ENCODE measurements around the gene TIPRL. TPM values are rescaled to one million over a fixed set of nuclear protein-coding genes. Genes with fewer than 3 reads are reported as not detected.

The TIPRL gene
- total RNA-seq: 27.7 TPM

DNA sequence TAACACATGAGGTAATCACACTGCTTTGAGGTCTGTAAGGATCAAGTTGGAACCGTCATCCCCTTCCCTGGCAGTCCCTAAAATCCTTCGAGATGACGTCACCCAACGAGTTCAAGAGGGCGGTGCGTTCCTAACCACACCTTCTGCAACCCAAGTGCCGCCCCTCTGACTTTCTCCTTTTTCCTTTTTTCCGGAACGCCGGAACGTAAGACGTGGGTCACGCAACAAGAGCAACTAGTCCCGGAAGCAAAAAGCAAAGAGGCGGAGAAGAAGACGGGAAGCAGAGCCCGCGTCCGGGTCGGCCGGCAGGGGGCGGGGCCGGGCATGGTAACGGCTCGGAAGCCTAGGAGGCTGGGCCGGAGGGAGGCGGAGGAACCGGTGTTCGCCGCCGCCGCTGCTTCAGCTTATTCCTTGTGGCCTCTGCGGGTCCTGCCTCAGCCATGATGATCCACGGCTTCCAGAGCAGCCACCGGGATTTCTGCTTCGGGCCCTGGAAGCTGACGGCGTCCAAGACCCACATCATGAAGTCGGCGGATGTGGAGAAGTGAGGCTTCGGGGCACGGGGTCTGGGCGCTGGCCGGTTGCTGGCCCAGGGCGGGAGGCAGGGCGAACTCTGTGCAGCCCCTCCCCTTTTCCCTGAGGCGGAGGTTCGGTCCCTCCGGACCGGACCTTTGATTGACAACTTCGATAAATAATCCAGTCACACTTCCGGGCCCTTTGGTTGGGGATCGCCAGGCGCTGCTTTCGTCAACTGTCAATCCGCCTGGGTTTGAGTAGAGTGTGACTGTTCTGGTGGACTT is at the start of gene TIPRL:
TIPRL (plus strand) TSS at position 325 of the 800 bp plus-strand sequence; CDS start at position 441, 116 bp downstream.

DNA sequence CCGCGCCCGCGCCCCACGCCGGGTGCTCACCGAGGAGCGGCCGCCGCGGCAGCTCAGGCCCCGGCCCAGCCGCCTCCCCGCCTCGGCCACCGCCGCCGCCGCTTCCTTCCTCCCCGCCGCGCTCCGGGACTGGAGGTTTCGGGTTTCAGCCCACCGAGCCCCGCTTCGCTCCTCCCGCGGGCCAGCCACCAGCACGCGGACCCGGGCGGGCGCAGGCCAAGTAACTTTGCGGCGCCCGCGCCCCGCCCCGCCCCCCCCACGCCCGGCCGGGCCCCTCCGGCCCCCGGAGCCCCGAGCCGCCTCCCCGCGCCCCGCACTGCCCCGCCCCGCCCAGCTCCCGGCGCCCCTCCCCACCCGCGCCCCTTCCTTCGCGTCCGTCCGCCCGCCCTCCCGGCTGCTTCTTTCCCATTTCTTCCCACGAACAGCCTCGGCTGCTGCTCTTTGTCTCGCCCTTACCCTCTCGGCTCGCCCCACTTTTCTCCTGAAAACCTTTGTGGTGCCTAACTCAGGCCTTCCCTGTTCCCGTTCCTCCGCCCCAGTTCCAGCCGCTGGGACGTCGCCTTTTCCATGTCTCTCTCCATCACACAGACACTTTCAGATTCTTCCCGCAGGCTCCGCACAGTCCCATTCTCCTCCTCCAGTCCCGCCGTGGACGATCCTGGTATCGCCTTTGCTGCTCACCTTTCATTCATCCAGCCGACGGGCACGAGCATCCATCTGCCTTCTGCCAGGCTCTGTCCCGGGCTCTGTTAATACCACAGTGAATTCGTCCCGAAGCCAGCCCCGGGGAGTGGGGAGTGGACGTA is 41.9 kb upstream of the TIPRL start, which contains the start of gene GPR161:
GPR161 (minus strand) TSS at position 222 of the 806 bp plus-strand sequence. CDS start 32,080 bp downstream, outside the sequence.

DNA sequence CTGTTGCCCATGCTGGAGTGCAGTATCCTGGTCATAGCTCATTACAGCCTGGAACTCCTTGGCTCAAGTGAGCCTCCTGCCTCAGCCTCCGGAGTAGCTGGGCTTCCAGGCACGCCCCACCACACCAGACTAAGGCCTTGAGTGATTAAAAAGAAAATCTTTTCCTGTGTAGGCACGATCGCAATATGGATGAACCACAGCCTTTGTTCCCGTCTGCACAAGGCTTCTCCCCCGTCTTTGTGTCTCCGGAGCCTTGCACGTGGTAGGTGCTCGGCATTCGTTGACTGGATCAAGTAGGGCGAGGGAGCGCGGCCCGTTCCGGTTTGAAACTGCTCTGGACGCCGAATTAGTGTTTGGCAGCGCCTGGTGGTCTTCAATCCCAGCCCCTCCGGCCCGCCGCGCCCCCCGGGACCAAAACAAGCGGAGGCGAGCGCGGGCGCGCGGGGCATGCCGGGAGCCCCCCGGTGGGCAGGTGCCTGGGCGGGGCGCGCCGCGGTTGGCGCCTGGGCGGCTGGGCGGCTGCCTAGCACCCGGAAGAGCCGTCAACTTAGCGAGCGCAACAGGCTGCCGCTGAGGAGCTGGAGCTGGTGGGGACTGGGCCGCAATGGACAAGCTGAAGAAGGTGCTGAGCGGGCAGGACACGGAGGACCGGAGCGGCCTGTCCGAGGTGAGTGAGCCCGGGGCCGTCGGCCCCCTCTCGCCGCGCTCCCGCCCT is 46.9 kb downstream of the TIPRL start, which contains the start of gene SFT2D2:
SFT2D2 (plus strand) TSS at position 529 of the 715 bp plus-strand sequence; CDS start at position 605, 76 bp downstream.

Small RNA genes lying within 50 kb of the gene (small RNA-seq; reads per million reads assigned to genes)
- gene AL021397.1 (ENCODE audit: low replicate concordance): not detected

Other genes starting within 250 kb of the TIPRL start
- 77.6 TPM for gene DCAF6, start 242.3 kb upstream of the TIPRL start, total RNA-seq
- 68.6 TPM for gene MPC2, start 241.9 kb upstream of the TIPRL start, total RNA-seq
- 14.5 TPM for gene GPR161, start 42.0 kb upstream of the TIPRL start, total RNA-seq
- gene SFT2D2, start 47.0 kb downstream of the TIPRL start, total RNA-seq: 39.7 TPM
- gene TBX19, start 101.9 kb downstream of the TIPRL start, total RNA-seq: 2.0 TPM